Glutamatergic neuron (in vitro differentiated cells): ENCODE data around the gene ANTXR2. TPM values are rescaled to one million over a fixed set of nuclear protein-coding genes. Genes with fewer than 3 reads are reported as not detected.

Source experiments
- DNase-seq: peaks from one replicate; pipeline ENCODE4 v3.0.0; 2022
- H3K27ac Mint-ChIP-seq: one replicate; pipeline ENCODE4 v1.8.0; 2020; ENCODE audit warnings: mild to moderate bottlenecking, mixed read lengths, inconsistent platforms; ENCODE audit not compliant: unreplicated experiment
- H3K27me3 Mint-ChIP-seq: one replicate; pipeline ENCODE4 v1.8.0; 2020; ENCODE audit warnings: mild to moderate bottlenecking, moderate library complexity, mixed read lengths, inconsistent platforms; ENCODE audit not compliant: unreplicated experiment
- H3K36me3 Mint-ChIP-seq: one replicate; pipeline ENCODE4 v1.8.0; 2020; ENCODE audit warnings: mild to moderate bottlenecking, mixed read lengths, inconsistent platforms; ENCODE audit not compliant: unreplicated experiment
- H3K4me1 Mint-ChIP-seq: one replicate; pipeline ENCODE4 v1.8.0; 2020; ENCODE audit warnings: mild to moderate bottlenecking, low read depth, mixed read lengths, inconsistent platforms; ENCODE audit not compliant: unreplicated experiment
- H3K4me3 Mint-ChIP-seq: one replicate; pipeline ENCODE4 v1.8.0; 2020; ENCODE audit warnings: mild to moderate bottlenecking, mixed read lengths, inconsistent platforms; ENCODE audit not compliant: unreplicated experiment
- H3K9me3 Mint-ChIP-seq: one replicate; pipeline ENCODE4 v1.8.0; 2020; ENCODE audit warnings: mild to moderate bottlenecking, moderate library complexity, mixed read lengths, inconsistent platforms; ENCODE audit not compliant: unreplicated experiment
- total RNA-seq: library from RNA; stranded (reverse); fragmentation: NEBNext Ultra II Directional; extraction: Animal tissue kit (Norgen Biotek cat#: 25700); gene quantifications from one replicate; pipeline ENCODE4 v1.2.1, GENCODE V29; 2021; ENCODE audit not compliant: unreplicated experiment
- TF ChIP-seq, protein P1 (sequence below): fragments of 200-600 bp; sonication (generic); IDR thresholded peaks from one replicate; pipeline ENCODE4 v1.5.0; 2021; ENCODE audit not compliant: partially characterized antibody, unreplicated experiment

Gene ANTXR2
- total RNA-seq, 1 donor from 2014 or later = 47.8 TPM

DNA sequence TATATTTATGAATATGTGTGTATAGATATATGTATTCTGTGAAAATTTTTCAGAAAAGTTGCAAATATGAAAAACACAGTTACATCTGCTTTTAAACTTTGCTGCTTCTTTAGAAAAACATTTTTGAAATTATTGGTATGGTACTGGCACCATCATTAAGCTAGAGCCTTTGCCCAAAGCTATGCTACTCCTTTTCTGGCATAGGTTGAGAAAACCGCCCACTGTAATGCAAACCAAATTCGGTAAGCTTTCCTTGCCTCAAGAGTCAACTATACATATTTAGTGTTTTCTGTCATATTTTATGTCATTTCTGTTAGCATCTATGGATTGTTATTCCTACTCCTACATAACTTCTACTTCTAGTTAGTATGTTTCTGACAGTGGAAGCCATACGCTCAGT is 50.7 kb downstream of the ANTXR2 start:
- no peaks in the 10 kb centered on the region for H3K9me3 Mint-ChIP-seq
- no peaks in the 10 kb centered on the region for H3K27me3 Mint-ChIP-seq
- no peak overlapping the region for H3K27ac Mint-ChIP-seq
- no peak overlapping the region for H3K4me3 Mint-ChIP-seq
- no peak for DNase-seq
- TF ChIP-seq, protein P1, sequence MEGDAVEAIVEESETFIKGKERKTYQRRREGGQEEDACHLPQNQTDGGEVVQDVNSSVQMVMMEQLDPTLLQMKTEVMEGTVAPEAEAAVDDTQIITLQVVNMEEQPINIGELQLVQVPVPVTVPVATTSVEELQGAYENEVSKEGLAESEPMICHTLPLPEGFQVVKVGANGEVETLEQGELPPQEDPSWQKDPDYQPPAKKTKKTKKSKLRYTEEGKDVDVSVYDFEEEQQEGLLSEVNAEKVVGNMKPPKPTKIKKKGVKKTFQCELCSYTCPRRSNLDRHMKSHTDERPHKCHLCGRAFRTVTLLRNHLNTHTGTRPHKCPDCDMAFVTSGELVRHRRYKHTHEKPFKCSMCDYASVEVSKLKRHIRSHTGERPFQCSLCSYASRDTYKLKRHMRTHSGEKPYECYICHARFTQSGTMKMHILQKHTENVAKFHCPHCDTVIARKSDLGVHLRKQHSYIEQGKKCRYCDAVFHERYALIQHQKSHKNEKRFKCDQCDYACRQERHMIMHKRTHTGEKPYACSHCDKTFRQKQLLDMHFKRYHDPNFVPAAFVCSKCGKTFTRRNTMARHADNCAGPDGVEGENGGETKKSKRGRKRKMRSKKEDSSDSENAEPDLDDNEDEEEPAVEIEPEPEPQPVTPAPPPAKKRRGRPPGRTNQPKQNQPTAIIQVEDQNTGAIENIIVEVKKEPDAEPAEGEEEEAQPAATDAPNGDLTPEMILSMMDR = no peak
- H3K36me3 Mint-ChIP-seq = no peaks in the 10 kb centered on the region
- no peaks in the 10 kb centered on the region for H3K4me1 Mint-ChIP-seq

DNA sequence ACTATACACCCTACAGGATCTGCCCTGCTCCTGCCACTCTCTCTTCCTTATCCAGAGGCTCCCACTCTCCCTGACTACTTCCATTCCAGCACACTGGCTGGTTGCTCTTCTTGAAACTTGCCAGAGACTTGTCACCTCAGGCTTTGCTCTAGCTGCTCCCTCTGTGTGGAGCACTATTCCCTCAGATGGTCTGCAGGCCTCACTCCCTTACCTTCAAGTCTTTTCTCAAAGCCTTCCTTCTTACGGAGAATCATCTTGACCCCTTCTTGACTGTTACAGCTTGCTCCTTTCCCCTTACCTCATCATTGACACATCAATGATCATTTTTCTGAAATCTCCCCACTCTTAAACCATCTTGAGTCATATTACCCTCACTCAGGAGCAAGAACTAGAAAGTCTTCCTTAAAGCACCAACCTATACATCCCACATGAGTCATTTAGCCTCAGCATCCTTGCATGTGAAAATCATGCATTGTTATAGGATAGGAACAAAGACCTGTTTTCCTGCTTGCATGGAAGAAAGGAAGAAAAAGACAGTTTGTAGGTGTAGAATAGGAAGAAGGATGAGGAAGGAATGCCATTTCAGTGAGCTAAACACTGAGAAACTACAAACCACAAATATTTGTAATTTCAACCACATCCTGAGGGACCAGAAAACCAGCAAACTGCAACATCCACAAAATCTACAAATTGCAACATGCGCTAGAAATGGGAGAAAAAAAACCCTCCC is 55.7 kb downstream of the ANTXR2 start:
- Mint-ChIP-seq H3K9me3 (no peaks in the 10 kb centered on the region), H3K27me3 (no peaks in the 10 kb centered on the region), H3K36me3 (no peaks in the 10 kb centered on the region), H3K27ac (no peak overlapping the region), H3K4me1 (no peaks in the 10 kb centered on the region), H3K4me3 (no peak overlapping the region)
- TF ChIP-seq, protein P1 = no peak
- DNase-seq = no peak

DNA sequence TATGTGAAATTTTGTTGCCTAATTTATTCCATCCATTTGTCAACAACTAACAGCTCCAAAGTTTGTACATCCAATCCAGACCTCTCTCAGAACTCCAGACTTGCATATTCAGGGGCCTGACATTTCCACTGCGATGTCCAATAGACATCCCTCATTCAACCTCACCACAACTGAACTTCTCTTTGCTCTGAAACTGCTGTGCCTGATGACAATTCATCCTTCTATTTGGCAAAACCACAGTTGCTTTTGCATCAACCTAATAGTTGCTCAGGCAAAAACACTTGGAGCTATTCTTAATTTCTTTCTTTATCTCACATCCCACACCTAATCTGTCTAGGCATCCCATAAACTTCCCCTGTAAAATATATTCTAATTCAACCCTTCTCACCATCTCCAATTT is 56.5 kb downstream of the ANTXR2 start:
- Mint-ChIP-seq H3K27ac (no peak overlapping the region), H3K36me3 (no peaks in the 10 kb centered on the region), H3K4me3 (no peak overlapping the region), H3K4me1 (no peaks in the 10 kb centered on the region), H3K27me3 (no peaks in the 10 kb centered on the region), H3K9me3 (no peaks in the 10 kb centered on the region)
- TF ChIP-seq, protein P1 = no peak
- no peak for DNase-seq

DNA sequence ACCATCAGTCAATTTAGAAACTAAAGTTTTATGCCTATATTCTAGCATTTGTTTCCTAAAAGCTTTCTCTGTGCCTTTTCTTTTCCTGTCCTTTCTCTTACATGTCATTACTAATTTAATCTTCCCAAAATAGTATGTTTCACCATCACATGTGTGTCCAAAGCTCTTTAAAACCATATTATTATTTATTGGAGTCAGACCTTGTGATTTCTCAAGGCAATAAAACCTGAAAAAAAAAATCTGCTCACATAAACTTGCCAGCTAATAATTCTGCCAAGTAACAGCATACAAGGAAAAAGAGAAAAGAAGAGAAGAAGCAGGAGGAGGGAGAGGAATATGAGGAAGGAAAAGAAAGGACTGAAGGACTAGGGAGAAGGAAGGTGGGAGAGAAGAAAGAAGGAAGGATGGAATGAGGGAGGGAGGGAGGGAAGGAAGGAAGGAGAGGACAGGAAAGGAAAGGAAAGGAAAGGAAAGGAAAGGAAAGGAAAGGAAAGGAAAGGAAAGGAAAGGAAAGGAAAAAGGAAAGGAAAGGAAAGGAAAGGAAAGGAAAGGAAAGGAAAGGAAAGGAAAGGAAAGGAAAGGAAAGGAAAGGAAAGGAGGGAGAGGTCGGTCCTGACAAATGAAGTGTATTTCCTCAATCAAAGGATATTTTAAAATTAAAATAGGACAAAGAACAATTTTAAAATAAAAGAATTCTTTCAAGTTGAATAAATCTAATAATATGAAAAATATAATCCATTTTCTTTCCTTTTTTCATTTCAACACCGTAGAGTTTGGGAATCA is 57.4 kb downstream of the ANTXR2 start:
- H3K36me3 Mint-ChIP-seq = no peaks in the 10 kb centered on the region
- H3K27ac Mint-ChIP-seq = no peak overlapping the region
- TF ChIP-seq, protein P1 = no peak
- no peaks in the 10 kb centered on the region for H3K9me3 Mint-ChIP-seq
- H3K4me3 Mint-ChIP-seq = no peak overlapping the region
- no peaks in the 10 kb centered on the region for H3K4me1 Mint-ChIP-seq
- H3K27me3 Mint-ChIP-seq = no peaks in the 10 kb centered on the region
- DNase-seq = no peak

DNA sequence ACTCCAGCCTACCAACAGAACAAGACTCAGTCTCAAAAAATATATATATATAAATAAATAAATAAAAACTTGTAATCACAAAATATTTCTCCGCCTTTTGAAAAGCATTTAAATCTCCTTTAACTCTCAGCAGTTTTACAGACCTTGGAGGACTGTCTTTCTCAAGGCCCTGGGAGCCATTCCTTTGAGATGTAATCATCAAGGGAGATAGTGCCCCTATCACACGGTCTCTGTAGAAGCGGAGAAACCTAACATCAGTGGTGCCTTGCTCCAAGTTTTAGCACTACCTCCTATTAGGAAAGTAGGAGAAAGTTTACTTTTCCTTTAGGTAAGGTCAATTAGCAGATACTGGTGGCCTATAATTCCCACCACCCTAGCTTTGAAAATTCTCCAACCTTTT is 58.5 kb downstream of the ANTXR2 start:
- H3K27me3 Mint-ChIP-seq = no peaks in the 10 kb centered on the region
- no peak overlapping the region for H3K27ac Mint-ChIP-seq
- H3K4me3 Mint-ChIP-seq = no peak overlapping the region
- DNase-seq = no peak
- TF ChIP-seq, protein P1 = no peak
- H3K4me1 Mint-ChIP-seq = no peaks in the 10 kb centered on the region
- H3K36me3 Mint-ChIP-seq = no peaks in the 10 kb centered on the region
- no peaks in the 10 kb centered on the region for H3K9me3 Mint-ChIP-seq
